ENCODE data around the gene MAD1L1. TPM values are rescaled to one million over a fixed set of nuclear protein-coding genes. Genes with fewer than 3 reads are reported as not detected.

The MAD1L1 gene
- total and polyA plus RNA-seq, 2 of the 4 experiments (the other 2 are of a cell fraction): 29.0 to 40.9 TPM

- H3K4me3 ChIP-seq (ENCODE audit: insufficient read depth, low read depth, low read length): no peak overlapping the region
- H2BK15ac ChIP-seq (ENCODE audit: low read depth, low read length): no peak overlapping the region
- BruUV-seq (replicated peaks): no TSS peak
- no peak overlapping the region for H3K4me2 ChIP-seq (ENCODE audit: low read depth, low read length)
- no peak overlapping the region for H4K91ac ChIP-seq (ENCODE audit: insufficient read depth, low read depth, low read length)
- no peak overlapping the region for H3K56ac ChIP-seq (ENCODE audit: extremely low read depth, insufficient read depth, low read length)
- H3K9ac ChIP-seq (ENCODE audit: low read depth, low read length): no peak overlapping the region
- H3K27me3 ChIP-seq (ENCODE audit: control insufficient read depth, insufficient read depth, low read length): no peaks in the 10 kb centered on the region
- no peak for TF ChIP-seq RFX5 (IDR thresholded peaks at IDR 0.05; ENCODE audit: low read depth, low read length)
- TF ChIP-seq MAFK (IDR thresholded peaks at IDR 0.05; ENCODE audit: low read depth, low read length): no peak
- no peak for TF ChIP-seq RAD21 (IDR thresholded peaks at IDR 0.05; ENCODE audit: low read length)
- TF ChIP-seq CHD1 (IDR thresholded peaks at IDR 0.05; ENCODE audit: low read depth, low read length): no peak
- no peak for TF ChIP-seq CTCF (conservative IDR thresholded peaks at IDR 0.05; ENCODE audit: low read depth, low read length)
- TF ChIP-seq SMC3 (IDR thresholded peaks at IDR 0.05; ENCODE audit: low read depth, low read length): no peak
- no peak for TF ChIP-seq CEBPB (IDR thresholded peaks at IDR 0.05; ENCODE audit: low read depth, low read length)
- no peak for TF ChIP-seq NFE2L2 (IDR thresholded peaks at IDR 0.05; ENCODE audit: low read depth, low read length)
- TF ChIP-seq BHLHE40 (IDR thresholded peaks at IDR 0.05; ENCODE audit: low read depth, low read length): no peak
- TF ChIP-seq MAZ (IDR thresholded peaks at IDR 0.05; ENCODE audit: borderline replicate concordance, low read depth, low read length): no peak
- no peak for TF ChIP-seq MXI1 (IDR thresholded peaks at IDR 0.05; ENCODE audit: borderline replicate concordance, low read depth, low read length)
- TF ChIP-seq, protein P1, sequence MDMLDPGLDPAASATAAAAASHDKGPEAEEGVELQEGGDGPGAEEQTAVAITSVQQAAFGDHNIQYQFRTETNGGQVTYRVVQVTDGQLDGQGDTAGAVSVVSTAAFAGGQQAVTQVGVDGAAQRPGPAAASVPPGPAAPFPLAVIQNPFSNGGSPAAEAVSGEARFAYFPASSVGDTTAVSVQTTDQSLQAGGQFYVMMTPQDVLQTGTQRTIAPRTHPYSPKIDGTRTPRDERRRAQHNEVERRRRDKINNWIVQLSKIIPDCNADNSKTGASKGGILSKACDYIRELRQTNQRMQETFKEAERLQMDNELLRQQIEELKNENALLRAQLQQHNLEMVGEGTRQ (IDR thresholded peaks at IDR 0.05; ENCODE audit: low read depth, low read length): no peak
- TF ChIP-seq, protein P2, sequence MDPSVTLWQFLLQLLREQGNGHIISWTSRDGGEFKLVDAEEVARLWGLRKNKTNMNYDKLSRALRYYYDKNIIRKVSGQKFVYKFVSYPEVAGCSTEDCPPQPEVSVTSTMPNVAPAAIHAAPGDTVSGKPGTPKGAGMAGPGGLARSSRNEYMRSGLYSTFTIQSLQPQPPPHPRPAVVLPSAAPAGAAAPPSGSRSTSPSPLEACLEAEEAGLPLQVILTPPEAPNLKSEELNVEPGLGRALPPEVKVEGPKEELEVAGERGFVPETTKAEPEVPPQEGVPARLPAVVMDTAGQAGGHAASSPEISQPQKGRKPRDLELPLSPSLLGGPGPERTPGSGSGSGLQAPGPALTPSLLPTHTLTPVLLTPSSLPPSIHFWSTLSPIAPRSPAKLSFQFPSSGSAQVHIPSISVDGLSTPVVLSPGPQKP (IDR thresholded peaks at IDR 0.05; ENCODE audit: borderline replicate concordance, low read depth, low read length): no peak
- TF ChIP-seq POLR2A (IDR thresholded peaks at IDR 0.05; ENCODE audit: low read depth, low read length): no peak
- no peak for TF ChIP-seq RCOR1 (IDR thresholded peaks at IDR 0.05; ENCODE audit: insufficient replicate concordance, low read length)
- no peak for TF ChIP-seq FOS (IDR thresholded peaks at IDR 0.05; ENCODE audit: low read depth, low read length)
- H2BK20ac ChIP-seq (ENCODE audit: low read depth, low read length): no peak overlapping the region
- H3K79me1 ChIP-seq (ENCODE audit: low read depth in 1 of 2, low read length in 2 of 2): no peaks in the 10 kb centered on the region
- H3K9me1 ChIP-seq (ENCODE audit: insufficient read depth, low read length): no peaks in the 10 kb centered on the region
- no peak overlapping the region for H2AK9ac ChIP-seq (replicated peaks; ENCODE audit: low read depth, low read length, poor library complexity)
- no peak overlapping the region for H2BK5ac ChIP-seq (ENCODE audit: low read depth, low read length, poor library complexity, severe bottlenecking)
- no peaks in the 10 kb centered on the region for H3K4me1 ChIP-seq (ENCODE audit: control insufficient read depth, insufficient read depth, low read length)
- H2AFZ ChIP-seq (replicated peaks; ENCODE audit: low read length, poor library complexity): no peak overlapping the region
- dilution Hi-C loops (cut with HindIII; ENCODE audit: low sequenced_read_pairs, unreplicated experiment) (no loop called here), intact Hi-C loops (cut with micrococcal nuclease) (no loop called here), in situ Hi-C loops (cut with MboI; ENCODE audit: low sequenced_read_pairs) (no loop called here)
- H3K36me3 ChIP-seq (ENCODE audit: control insufficient read depth, insufficient read depth, low read length): no peaks in the 10 kb centered on the region
- ChIA-PET CTCF (no interaction called here), POLR2A (ENCODE audit: unreplicated experiment) (no interaction called here)
- no peak overlapping the region for H3K23ac ChIP-seq (ENCODE audit: low read depth, low read length)
- no peak overlapping the region for H4K8ac ChIP-seq (ENCODE audit: low read depth in 2 of 2, low read length in 2 of 2)
- H4K5ac ChIP-seq (ENCODE audit: low read depth, low read length): no peak overlapping the region
- H3K4ac ChIP-seq (ENCODE audit: low read depth, low read length): no peak overlapping the region
- no peak overlapping the region for H3K27ac ChIP-seq (ENCODE audit: insufficient read depth, low read length)
- no CpG with 5 or more reads among the region's 4 CpGs for WGBS, 2 experiments (ENCODE audit: extremely low coverage in 2 of 2, insufficient read length in 1 of 2)
- H3K14ac ChIP-seq (replicated peaks; ENCODE audit: low read depth, low read length): no peak overlapping the region
- no peak overlapping the region for H3K18ac ChIP-seq (ENCODE audit: low read depth, low read length)
- no peak for ATAC-seq (ENCODE audit: low read depth)
- H3K9me3 ChIP-seq (ENCODE audit: control insufficient read depth, insufficient read depth, low read length): peaks cover 2% of the 10 kb centered on the region; the same call in 1 of the 2 replicates
- H2BK120ac ChIP-seq (ENCODE audit: low read depth, low read length): no peak overlapping the region
- no peak overlapping the region for H2AK5ac ChIP-seq (ENCODE audit: low read depth, low read length)
- no peaks in the 10 kb centered on the region for H4K20me1 ChIP-seq (ENCODE audit: insufficient read depth, low read length)
- no peak for DNase-seq
These were observed 457.4 kb downstream of the MAD1L1 start for GRCh38 chr7:1775389-1775788.
